Activated CD8-positive, alpha-beta memory T cell treated with anti-CD3 and anti-CD28 coated beads, Interleukin-2, amount 50 U/mL, for 24 hours (primary cell): ENCODE data around the gene TGM4.
"Not testable (repeated sequence)": the region's sequence is repeated elsewhere in the genome, so short reads cannot be mapped to it uniquely, and the experiment has no call there.

Source experiments
- DNase-seq: peaks from one replicate; pipeline ENCODE4 v3.0.0-alpha.2; 2020; ENCODE audit errors: extremely low read depth

Gene TGM4

DNA sequence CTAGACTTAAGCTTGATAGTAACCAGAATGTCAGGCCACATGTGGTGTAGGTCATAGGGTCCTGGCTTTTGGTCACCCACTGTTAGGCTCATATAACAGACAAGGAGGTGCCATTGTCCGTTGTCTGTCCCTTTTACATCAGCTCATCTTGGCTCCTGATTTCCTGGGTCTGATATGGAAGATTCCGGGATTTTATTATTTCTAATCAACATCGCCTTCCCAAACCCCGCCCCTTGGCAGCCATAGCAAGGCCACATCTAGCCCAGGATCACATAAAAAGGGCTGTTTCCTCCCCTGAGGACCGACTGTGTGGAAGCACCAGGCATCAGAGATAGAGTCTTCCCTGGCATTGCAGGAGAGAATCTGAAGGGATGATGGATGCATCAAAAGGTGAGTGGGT lies at the start of gene TGM4:
TSS of gene TGM4 (plus strand) at position 301 of the 400 bp plus-strand sequence. CDS start at position 372, 71 bp downstream.
- DNase-seq, result no peak

DNA sequence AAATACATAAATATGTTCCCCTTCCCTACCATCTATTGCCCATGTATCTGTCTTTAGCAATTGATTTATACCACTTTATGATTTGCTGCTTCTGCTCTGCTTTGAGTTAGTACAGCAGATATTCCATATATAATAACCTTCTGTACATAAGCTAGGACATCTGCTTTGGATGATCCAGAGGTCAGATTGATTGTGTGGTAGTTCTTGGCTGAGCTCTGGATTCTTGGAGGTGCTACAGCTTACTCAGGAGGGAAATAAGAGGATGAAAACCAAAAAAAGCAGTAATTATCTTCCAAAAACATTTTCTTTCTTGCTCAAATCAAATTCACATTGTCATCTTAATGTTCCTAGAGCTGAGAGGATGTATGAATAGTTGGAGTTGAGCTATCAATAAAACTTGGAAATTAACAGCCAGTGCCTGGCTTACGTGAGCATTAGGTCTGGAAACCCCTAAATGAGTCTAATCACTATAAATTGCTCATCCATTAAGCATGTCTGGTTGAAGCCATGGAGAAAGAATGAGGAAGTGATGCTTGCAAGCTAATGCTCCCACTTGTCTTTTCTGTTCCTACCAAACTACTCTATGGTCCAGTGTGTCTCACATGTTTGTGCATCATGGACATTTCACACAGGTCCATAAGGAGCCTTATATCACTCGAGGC lies 49.0 kb upstream of the TGM4 start:
- DNase-seq, result no peak

DNA sequence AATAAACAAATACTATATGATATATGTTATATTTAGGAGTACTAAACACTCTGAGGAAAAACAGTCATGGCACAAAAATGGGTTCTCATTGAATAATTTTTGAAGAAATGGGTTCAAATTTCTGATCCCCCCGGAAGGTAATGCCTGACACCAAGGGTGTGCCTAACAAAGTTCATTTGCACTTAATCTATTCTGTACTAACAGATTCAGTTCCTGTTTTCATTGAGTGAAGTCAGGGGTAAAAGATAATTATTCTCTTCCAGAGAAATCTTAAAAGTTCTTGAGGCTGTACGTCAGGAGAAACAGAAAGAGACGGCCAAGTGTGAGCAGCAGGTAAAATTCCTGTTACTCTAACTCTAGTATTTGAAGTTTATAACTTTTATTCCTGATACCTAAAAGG lies 47.2 kb upstream of the TGM4 start:
- no peak for DNase-seq

DNA sequence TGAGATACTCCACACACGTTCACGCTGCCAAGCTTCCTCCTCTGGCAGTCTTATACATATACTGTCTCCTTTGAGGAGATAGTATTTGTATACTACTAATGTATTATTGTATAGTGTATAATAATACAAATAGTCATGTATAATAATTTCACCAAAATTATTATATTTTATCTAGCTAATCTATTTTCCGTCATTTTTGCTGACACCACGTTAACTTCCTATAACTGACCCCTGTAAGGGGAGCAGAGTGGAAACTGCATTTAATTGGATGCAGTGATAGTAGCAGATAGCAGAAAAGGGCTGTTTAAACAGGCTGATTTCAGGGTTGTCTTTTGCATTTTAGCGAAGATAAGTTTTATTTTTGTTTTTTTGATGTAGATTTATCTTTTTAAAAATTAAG lies 43.2 kb upstream of the TGM4 start:
- DNase-seq, result no peak

DNA sequence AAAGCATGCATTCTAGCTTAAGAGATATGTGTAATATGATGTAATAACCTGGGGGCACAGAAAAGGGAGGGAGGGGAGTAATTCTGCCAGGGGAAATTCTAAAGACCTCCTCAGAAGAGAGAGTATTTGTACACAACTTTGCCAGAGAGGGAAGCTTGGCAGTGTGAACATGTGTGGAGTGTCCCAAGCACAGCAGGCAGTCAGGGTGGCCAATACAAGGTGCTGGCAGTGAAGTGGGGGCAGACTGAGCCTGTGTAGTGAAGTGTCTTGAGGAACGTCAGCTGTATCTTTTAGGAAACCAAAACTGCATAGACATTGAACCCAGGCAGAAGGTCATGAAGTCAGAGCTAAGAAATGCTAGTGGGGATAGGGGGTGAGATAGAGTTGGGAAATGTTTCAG lies 42.4 kb upstream of the TGM4 start:
- no peak for DNase-seq

DNA sequence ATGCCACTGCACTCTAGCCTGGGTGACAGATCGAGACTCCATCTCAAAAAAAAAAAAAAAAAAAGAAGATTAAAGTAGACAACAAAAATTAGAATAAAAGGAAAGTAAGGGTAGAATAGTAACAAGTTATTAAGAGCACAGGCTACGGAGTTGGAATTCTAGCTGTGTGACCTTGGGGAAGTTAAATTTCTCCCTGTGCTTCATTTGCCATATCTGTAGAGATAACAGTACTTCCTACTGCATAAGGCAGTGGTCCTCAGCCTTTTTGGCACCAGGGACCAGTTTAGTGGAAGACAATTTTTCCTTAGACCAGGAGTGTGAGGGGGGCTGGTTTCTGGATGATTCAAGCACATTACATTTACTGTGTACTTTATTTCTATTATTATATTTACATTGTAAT lies 41.4 kb upstream of the TGM4 start:
- no peak for DNase-seq

DNA sequence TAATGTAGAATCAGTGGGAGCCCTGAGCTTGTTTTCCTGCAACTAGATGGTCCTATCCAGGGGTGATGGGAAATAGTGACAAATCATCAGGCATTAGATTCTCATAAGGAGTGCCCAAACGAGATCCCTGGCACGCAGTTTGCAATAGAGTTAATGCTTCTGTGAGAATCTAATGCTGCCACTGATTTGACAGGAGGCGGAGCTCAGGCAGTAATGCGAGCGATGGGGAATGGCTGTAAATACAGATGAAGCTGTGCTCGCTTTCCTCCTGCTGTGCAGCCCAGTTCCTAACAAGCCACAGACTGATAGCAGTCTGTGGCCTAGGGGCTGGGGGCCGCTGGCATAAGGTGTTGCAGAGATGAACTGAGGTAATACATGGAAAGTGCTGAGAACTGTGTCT lies 41.0 kb upstream of the TGM4 start:
- DNase-seq, result no peak

DNA sequence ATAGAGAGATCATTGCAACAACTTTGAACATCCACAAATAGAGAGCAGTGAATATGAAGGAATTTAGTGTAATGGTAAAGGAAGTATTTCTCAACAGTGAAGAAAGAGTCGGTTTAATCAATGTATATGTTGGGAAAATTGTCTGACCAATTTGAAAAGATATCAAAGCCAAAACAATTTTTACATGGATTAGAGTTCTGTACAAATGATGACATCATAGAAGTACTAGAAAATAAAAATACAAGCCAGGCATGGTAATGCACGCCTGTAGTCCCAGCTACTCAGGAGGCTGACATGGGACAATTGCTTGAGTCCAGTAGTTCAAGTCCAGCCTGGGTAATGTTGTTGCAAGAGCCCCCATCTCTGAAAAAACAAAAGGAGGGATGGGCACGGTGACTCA lies 38.7 kb upstream of the TGM4 start:
- DNase-seq, result no peak

DNA sequence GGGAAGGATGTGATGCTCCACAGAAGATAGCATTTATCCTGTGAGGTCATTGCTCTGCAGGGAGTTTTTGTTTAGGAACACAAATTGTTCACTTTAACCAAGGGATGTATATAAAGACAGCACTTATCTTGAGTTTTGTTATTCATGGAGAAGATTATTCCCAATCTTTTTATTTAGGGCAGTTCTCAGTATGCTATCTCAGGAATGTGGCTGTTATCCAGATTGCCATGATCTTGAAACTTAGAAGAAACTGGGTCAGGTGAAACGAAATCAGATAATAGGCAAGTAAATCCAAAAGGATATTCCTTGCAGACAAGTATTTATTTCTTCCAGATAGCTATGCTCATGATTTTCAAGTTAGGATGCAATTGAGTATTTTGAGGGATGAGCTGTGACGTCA lies 32.0 kb upstream of the TGM4 start:
- DNase-seq, result no peak

DNA sequence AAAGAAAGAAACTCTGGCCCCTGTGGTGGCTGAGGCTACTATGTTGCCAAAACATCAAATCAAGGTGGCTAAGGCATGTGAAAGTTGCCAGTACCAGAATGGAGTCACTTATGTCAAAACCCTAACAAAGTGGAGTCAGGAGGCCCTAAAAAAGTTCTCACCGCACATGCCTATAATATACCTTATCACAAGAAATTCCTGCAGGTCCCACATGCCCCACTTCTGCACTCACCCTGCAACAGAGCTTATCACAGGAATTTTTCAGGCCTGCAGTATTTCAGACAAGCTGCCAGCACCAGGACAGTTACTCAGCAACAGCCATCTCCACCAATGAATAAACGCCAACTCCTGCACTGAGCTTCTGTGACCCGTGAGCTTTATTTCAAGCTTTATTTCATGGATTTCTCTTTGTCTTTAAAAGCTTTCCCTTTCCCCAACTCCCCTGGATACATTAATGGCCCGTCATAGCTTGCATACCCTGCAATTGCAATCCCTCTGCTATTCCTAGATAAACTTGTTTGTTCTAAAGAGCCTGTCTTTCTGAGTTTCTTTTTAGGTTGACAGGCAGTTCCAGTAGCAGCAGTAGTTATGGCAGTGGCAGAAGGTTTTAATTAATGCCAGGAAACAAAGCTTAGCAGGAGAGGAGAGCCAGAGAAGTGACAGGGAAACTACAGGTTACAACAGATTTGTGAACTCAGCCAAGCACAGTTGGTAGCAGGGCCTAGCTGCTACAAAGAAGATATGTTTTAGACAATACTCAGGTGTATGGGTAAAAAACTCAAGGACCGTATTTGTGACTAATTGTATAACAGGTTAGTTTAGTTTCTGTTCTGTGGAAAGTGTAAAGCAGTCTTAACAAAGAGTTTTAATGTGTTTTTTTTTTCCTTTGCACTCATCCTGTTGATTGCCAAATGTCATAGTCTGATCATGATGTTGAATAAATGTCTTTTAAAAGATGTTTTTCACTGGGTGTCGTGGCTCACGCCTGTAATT lies 28.6 kb upstream of the TGM4 start:
- DNase-seq, result no peak

DNA sequence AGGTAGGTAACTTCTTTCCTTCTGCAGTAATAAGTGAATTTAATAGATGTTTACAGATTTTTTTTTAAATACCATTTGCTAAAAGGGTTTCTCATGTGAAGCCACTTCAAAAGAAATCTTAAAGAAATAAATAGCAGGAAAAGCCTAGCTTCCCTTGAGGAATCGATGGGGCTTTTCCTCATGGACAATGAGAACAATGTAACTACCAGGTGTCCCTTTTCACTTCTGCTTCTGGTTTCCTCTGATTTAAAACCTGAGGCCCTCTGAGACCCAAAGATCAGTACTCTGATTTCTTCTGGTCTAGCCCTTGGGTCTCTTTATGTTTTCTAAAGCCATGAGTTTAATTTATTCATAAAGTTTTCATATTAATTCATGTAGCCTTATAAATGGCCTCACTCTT lies 25.8 kb upstream of the TGM4 start:
- DNase-seq, result no peak

DNA sequence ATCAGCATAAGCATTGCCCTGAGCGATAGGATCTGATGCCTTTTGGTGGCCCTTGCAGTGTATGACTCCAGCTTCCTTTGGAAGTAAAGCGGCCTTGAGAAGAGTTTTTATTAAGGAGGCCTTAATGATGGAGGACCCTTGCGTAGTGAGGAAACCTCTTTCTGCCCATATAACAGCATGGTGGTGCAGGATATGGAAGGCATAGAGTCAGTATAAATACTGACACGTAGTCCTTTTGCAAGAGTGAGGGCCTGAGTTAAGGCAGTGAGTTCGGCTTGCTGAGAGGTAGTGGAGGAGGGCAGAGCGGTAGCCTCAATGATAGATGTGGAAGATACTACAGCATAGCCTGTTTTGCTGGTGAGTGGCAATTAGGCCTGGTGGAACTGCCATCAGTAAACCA lies 17.7 kb upstream of the TGM4 start:
- not testable (repeated sequence) for DNase-seq

DNA sequence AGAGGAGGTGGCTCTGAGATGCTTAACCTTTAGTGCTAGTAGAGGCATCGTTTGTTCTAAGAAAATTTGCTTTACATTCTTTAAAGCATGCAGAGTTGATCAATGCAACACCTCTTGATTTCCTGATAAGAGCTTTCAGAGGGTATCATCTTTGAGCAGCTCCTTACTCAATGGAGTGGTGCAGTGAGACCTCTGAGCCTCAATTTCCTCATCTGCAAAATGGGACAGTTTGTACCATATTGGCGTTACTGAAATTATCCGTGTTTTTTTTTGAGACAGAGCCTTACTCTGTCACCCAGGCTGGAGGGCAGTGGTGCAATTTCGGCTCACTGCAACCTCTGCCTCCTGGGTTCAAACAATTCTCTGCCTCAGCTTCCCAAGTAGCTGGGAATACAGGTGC lies 14.3 kb upstream of the TGM4 start:
- DNase-seq, result no peak

DNA sequence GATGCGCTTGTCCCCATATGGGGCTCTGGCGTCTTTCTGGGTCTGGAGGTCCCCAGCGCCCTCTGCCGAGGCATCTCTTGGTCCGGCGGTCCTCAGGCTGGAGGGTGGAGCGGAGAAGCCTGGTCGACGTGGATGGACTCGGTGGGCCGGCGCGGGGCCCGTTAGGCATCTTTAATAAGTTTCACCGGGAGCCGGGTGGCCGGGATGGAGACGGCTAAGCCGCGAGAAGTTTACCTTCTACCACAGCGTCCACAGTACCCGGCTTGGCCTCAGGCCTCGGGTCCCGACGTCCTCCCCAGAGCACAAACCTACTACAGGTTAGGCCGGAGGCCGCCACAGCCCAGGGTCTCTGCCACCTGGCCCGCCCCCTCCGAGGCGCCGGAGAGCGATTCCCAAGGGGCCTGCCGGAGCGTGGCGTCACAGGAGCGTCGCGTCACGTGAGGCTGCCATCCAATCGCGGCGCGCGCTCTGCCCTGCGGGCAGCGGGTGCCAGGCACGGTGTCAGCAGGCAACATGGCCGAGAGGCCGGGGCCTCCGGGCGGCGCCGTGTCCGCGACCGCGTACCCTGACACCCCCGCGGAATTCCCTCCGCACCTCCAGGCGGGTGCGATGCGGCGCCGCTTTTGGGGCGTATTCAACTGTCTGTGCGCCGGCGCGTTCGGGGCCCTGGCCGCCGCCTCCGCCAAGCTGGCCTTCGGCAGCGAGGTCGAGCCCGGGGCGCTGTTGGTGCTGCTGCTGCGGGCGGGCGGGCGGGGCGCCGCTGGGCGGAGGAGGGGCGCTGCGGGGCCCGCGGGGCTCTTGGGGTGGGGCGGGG lies 12.8 kb upstream of the TGM4 start, which contains the start of gene TMEM42:
TSS of gene TMEM42 (plus strand) at position 501 of the 814 bp plus-strand sequence. CDS start at position 514, 13 bp downstream.
- peak; percentile 67 for DNase-seq

DNA sequence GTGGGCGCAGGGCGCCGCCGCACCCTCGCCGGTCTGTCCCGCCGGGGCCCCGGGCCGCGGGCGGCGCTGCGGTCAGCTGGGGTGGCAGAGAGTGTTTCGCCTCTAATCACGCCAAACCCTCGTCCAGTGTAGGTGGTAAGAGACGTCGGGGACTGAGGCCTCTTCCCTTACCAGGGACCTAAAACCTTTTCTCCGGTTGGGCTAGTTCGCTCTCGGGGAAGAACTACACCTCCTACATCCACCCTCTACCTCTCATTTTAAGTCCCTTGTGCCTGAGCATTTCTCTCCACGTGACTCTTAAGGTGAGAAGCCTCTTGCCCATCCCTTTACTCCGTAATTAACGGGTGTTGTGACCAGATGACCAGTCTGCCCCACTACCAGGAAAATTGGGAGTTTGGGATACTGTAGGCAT lies 12.2 kb upstream of the TGM4 start:
- DNase-seq, result no peak

DNA sequence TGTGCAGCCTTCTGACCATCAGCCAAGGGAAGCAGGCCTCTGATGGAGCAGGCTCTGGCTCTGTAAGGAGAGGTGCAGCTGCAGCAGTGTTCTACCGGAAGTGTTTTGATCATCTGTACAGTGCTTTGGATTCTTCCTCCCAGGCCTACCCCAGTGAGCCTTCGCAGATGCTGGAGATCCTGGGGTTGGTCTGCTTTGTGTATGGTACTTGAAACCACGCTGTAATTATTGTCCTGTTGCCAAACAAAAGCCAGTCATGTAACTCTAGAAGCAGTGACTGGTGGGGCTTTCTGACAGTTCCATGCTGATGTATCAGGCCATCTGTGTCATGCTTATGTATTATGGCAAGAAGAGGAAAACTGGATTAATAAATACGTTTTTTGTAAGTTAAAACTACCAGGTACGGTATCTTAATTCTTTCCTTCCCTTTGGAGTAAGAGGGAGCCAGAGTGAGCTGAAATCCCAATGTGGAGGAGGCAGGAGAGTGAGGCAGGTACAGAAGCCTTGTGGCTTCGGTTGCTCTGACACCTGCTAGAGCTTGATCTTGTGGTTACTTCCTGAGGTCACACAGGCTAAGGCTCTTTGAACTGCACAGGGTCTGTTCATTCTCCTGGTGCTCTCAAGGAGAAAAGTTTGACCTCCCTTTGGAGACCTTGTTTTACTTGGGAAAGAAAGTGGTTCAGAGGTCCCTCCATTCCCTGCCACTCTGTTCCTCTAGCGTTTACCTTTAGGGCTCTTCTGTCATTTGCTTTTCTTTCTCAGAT lies 9.0 kb upstream of the TGM4 start:
- DNase-seq, result no peak

DNA sequence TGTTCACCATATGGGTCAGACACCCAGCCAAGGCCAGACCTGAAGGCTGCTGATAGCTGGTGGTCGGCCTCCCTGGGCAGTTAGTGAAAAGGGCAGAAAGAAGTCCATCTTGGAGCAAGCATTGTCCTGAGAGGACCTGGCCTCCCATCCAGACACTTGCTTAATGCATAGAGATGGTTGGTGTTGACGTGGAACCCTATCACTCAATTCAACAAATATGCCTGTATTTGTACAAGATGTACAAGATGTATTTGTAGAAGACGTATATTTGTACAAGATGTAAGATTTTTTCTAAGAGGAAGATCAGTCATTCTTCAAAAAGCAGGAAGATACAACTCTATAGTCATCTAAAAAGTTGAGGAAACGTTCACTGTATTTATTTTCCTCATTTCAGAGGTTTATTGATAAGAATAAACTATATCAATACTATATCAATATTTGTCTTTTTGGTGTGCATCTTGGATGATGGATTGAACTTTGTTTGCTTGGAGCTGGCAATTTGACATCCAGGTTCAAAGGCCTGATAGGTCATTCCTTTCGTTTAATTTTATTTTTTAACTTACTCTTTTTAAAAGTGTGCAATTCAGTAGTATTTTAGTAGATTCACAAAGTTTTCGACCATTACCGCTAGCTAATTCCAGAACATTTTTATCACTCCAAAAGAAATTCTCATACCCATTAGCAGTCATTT lies 6.8 kb upstream of the TGM4 start:
- DNase-seq, result no peak

DNA sequence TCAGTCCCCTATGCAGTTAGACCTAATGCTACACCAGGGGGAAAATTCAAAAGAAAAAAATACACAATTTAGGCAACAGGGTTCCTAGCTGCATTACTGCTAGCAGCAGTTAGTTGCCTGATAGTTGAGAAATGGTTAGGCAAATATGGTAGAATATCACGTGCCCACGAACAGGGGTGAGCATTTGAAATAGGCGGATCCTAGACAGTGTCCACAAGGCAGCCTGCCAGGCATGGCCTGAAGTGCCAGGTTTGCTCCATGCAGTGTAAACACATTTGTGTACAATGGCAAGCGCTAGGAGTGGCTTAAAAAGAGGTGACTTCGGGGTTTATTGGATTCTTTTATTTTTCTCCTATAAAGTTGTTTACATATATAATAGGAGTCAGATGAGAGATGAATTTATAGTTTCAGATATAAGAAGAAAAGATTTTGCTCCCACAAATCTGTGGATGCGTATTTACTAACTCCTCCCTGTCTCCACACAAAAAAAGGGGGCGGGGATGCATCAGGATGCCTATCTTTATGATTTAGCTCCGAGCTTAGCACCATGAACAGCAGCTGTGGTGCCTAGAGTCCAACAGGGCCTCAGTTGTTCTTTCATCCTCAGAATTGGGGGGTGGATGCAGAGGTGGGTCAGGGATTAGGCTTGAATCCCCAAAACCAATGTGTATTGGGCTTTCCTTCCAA lies 3.9 kb upstream of the TGM4 start:
- DNase-seq, result no peak

DNA sequence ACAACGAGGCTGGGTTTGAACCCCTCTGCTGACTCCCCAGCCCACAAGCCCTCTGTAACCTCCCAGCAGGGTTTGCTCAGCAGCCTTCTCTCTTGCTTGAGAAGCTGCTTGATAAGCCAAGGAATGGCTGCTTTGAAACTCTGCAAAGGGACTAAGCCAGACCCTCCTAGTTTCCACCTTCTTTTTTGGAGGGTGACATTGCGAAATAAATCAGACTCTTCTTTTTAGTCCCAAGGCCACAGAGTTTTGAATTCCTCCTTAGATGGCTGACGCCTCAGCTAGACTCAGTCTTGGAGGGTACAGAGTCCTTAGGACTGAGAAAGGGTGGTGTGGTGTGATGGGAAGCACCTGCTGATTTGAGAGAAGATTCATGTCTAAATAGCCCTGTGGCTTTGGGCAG lies 1.2 kb downstream of the TGM4 start:
- no peak for DNase-seq

DNA sequence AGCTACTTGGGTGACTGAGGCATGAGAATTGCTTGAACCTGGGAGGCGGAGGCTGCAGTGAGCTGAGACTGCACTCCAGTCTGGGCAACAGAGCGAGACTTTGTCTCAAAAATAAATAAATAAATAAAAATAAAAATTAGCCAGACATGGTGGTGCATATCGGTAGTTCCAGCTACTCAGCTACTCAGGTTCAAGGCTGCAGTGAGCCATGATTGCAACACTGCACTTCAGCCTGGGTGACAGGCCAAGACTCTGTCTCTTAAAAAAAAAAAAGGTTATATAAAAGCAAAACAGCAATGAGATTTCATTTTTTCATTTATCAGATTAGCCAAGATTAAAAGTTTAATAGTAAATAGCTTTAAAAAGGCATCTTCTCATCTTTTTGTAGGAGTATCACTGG lies 2.9 kb downstream of the TGM4 start:
- DNase-seq, result no peak
